GM12878 (cell line): Measurements from ENCODE around the gene CCDC137. TPM values are rescaled to one million over a fixed set of nuclear protein-coding genes. Genes with fewer than 3 reads are reported as not detected.
A peak's percentile ranks its signal among the peaks of the same experiment; 100 is the strongest.

Experiments
- ATAC-seq: fragments of 200-7000 bp; cut with Tn5 transposase; 3 replicates; pipeline ENCODE4 v1.9.1; 2020; ENCODE audit warnings: mild to moderate bottlenecking, moderate library complexity
- BruUV-seq: library from RNA; stranded (reverse); fragments of 400-500 nt; replicated peaks from 2 replicates; lab custom pipeline; 2021; lab: Mats Ljungman, UMichigan
- CTCF ChIA-PET: fragments of 300-600 bp; sonication (Branson Sonifier 250); formaldehyde crosslinking; extraction: SDS; loops from one replicate; lab custom pipeline; 2021; ENCODE audit warnings: inconsistent platforms; lab: Yijun Ruan, JAX
- POLR2A ChIA-PET: fragments of 350-600 bp; formaldehyde crosslinking; extraction: SDS; loops from one replicate; lab custom pipeline; 2021; ENCODE audit warnings: inconsistent platforms; lab: Charles Lee
- RAD21 ChIA-PET: fragments of 300-600 bp; sonication (Branson Sonifier 250); formaldehyde crosslinking; loops from one replicate; lab custom pipeline; 2023; ENCODE audit warnings: antibody characterized with exemption; ENCODE audit not compliant: unreplicated experiment; lab: Charles Lee
- SMC1A ChIA-PET: fragments of 300-600 bp; sonication (Branson Sonifier 250); formaldehyde crosslinking; loops from one replicate; lab custom pipeline; 2023; ENCODE audit not compliant: unreplicated experiment, uncharacterized antibody; lab: Charles Lee
- DNase-seq: peaks from one replicate; pipeline ENCODE4 v3.0.0-alpha.2; 2011; ENCODE audit warnings: low read depth, low spot score
- FAIRE-seq: peaks from 3 replicates; lab custom pipeline; 2011; peaks lifted over from hg19 to GRCh38; lab: Jason Lieb, UNC
- H2AFZ ChIP-seq: 2 replicates; pipeline ENCODE4 v1.6.0; 2011; ENCODE audit warnings: low read depth, low read length, control low read depth; ENCODE audit not compliant: control insufficient read depth
- H3K27ac ChIP-seq: 2 replicates; pipeline ENCODE4 v1.5.1; 2011; ENCODE audit warnings: control low read depth; ENCODE audit not compliant: control insufficient read depth, insufficient read depth
- H3K27me3 ChIP-seq, 2 experiments: replicated peaks in 1 of 2; 2 replicates each; pipeline versions ENCODE4 v1.6.0 to v1.6.1; 2011; ENCODE audit warnings: low read length in 1 of 2; ENCODE audit not compliant: control insufficient read depth in 2 of 2, insufficient read depth in 2 of 2
- H3K36me3 ChIP-seq, 2 experiments: 2 replicates each; pipeline ENCODE4 v1.5.1; 2011; ENCODE audit warnings: low read length in 1 of 2; ENCODE audit not compliant: control insufficient read depth in 2 of 2, insufficient read depth in 2 of 2
- H3K4me1 ChIP-seq: 2 replicates; pipeline ENCODE4 v1.6.1; 2011; ENCODE audit warnings: mild to moderate bottlenecking, low read length, moderate library complexity, mixed read lengths; ENCODE audit not compliant: control insufficient read depth, insufficient read depth
- H3K4me2 ChIP-seq: 2 replicates; pipeline ENCODE4 v1.6.0; 2011; ENCODE audit warnings: control low read depth; ENCODE audit not compliant: control insufficient read depth, insufficient read depth
- H3K4me3 ChIP-seq: fragments of 200-600 bp; sonication (generic); 2 replicates; pipeline ENCODE4 v1.5.1; 2016
- H3K79me2 ChIP-seq: 2 replicates; pipeline ENCODE4 v1.6.0; 2011; ENCODE audit warnings: low read length; ENCODE audit not compliant: control insufficient read depth, insufficient read depth
- H3K9ac ChIP-seq: 2 replicates; pipeline ENCODE4 v1.8.0; 2011; ENCODE audit warnings: low read length, control low read depth, mixed read lengths; ENCODE audit not compliant: control insufficient read depth, insufficient read depth
- H3K9me3 ChIP-seq: replicated peaks from 3 replicates; pipeline ENCODE4 v1.5.1; 2011; ENCODE audit warnings: mild to moderate bottlenecking, low read length; ENCODE audit not compliant: control insufficient read depth, insufficient read depth
- H4K20me1 ChIP-seq: 2 replicates; pipeline ENCODE4 v1.6.0; 2011; ENCODE audit not compliant: control insufficient read depth, insufficient read depth
- CBFB ChIP-seq: IDR thresholded peaks from 2 replicates; pipeline ENCODE4 v1.6.1; 2016; ENCODE audit warnings: antibody characterized with exemption, low read depth
- DPF2 ChIP-seq: fragments of 450-650 bp; IDR thresholded peaks from 2 replicates; pipeline ENCODE4 v1.6.1; 2017; ENCODE audit warnings: mild to moderate bottlenecking
- EGR1 ChIP-seq, 2 experiments: IDR thresholded peaks; 1 replicate in 1 of 2; 2 replicates in 1 of 2; pipeline ENCODE4 v1.6.1; 2011 to 2012; ENCODE audit warnings: low read depth in 2 of 2, low read length in 2 of 2, borderline replicate concordance in 1 of 2, mild to moderate bottlenecking in 1 of 2, moderate library complexity in 1 of 2
- GABPA ChIP-seq: IDR thresholded peaks from 2 replicates; pipeline ENCODE4 v1.6.1; 2014; ENCODE audit warnings: antibody characterized with exemption, low read depth, mild to moderate bottlenecking, inconsistent platforms
- IKZF2 ChIP-seq, 2 experiments: fragments of 450-650 bp; IDR thresholded peaks; 2 replicates each; pipeline ENCODE4 v1.6.1; 2017; ENCODE audit warnings: mild to moderate bottlenecking in 2 of 2, moderate library complexity in 2 of 2
- LARP7 ChIP-seq: fragments of 450-650 bp; IDR thresholded peaks from 2 replicates; pipeline ENCODE4 v1.6.1; 2017; ENCODE audit warnings: mild to moderate bottlenecking
- MYB ChIP-seq: fragments of 150-350 bp; IDR thresholded peaks from 2 replicates; pipeline ENCODE4 v1.6.1; 2014; ENCODE audit warnings: mild to moderate bottlenecking, low read depth, low read length, borderline replicate concordance
- NFYB ChIP-seq: IDR thresholded peaks from 2 replicates; pipeline ENCODE4 v1.6.1; 2011; ENCODE audit warnings: low read depth, mild to moderate bottlenecking, low read length, improper control_type of control experiment, moderate library complexity; ENCODE audit not compliant: insufficient read depth
- NR2C2 ChIP-seq: IDR thresholded peaks from 2 replicates; pipeline ENCODE4 v1.6.1; 2011; ENCODE audit warnings: borderline replicate concordance, low read depth; ENCODE audit not compliant: control insufficient read depth, insufficient read length
- NR2F1 ChIP-seq: fragments of 450-650 bp; conservative IDR thresholded peaks from 2 replicates; pipeline ENCODE4 v1.6.1; 2017; ENCODE audit warnings: mild to moderate bottlenecking
- POLR2AphosphoS2 ChIP-seq: IDR thresholded peaks from 2 replicates; pipeline ENCODE4 v1.6.1; 2011; ENCODE audit warnings: low read depth, mild to moderate bottlenecking, low read length, improper control_type of control experiment, moderate library complexity
- POLR2AphosphoS5 ChIP-seq: IDR thresholded peaks from 2 replicates; pipeline ENCODE4 v1.6.1; 2011; ENCODE audit warnings: mild to moderate bottlenecking, low read length, inconsistent platforms
- RFX5 ChIP-seq: IDR thresholded peaks from 2 replicates; pipeline ENCODE4 v1.6.1; 2011; ENCODE audit warnings: low read depth, low read length, improper control_type of control experiment
- SMAD1 ChIP-seq: fragments of 450-650 bp; IDR thresholded peaks from 2 replicates; pipeline ENCODE4 v1.6.1; 2018; ENCODE audit warnings: mild to moderate bottlenecking, low read depth; ENCODE audit not compliant: partially characterized antibody
- SPI1 ChIP-seq: IDR thresholded peaks from 2 replicates; pipeline ENCODE4 v1.6.1; 2011; ENCODE audit warnings: low read depth, mild to moderate bottlenecking, low read length, moderate library complexity, borderline replicate concordance; ENCODE audit not compliant: insufficient read depth
- SREBF2 ChIP-seq: IDR thresholded peaks from 2 replicates; pipeline ENCODE4 v1.6.1; 2012; ENCODE audit warnings: mild to moderate bottlenecking, low read length
- ZNF384 ChIP-seq: IDR thresholded peaks from 2 replicates; pipeline ENCODE4 v1.6.1; 2012; ENCODE audit warnings: low read depth, mild to moderate bottlenecking, low read length, improper control_type of control experiment, borderline replicate concordance
- WGBS: methylation state at CpG from one replicate; pipeline ENCODE4 v1.1.6; 2016; ENCODE audit warnings: low lambda C conversion rate; ENCODE audit not compliant: insufficient replicate concordance, insufficient coverage; ENCODE audit errors: missing lambda C conversion rate; 5-methylcytosine and 5-hydroxymethylcytosine counted together
- in situ Hi-C: fragments of 300-500 bp; cut with MboI; formaldehyde crosslinking; loops from 9 replicates; pipeline ENCODE4 v1.14.3; 2018; ENCODE audit warnings: mixed read lengths
- intact Hi-C: fragments of 100-400 bp; cut with micrococcal nuclease; formaldehyde crosslinking; loops from one replicate; pipeline ENCODE4 v1.14.2; 2022; ENCODE audit not compliant: unreplicated experiment
- polyA plus RNA-seq, 11 experiments: library from polyadenylated mRNA; depleted of rRNA in 4 of 11; unstranded in 6 of 11; stranded (reverse) in 5 of 11; fragments of >200 nt; fragmentation: Nextera tagmentation in 4 of 11; fragmentation: Illumina TruSeq in 1 of 11; extraction: Ambion mirVana in 4 of 11; extraction: Trizol in 1 of 11; gene quantifications; 1 replicate in 1 of 11; 2 replicates in 10 of 11; pipeline versions ENCODE4 v1.2.1 to v1.2.3, GENCODE V29; 2011 to 2016; ENCODE audit warnings: inconsistent platforms in 2 of 11, missing spikeins in 2 of 11, low read depth in 1 of 11
- total RNA-seq, 4 experiments: library from RNA; depleted of rRNA in 3 of 4; stranded (reverse); fragments of >200 nt in 3 of 4; fragmentation: Illumina TruSeq in 1 of 4; extraction: Trizol in 1 of 4; gene quantifications; 2 replicates each; pipeline versions ENCODE4 v1.2.1 to v1.2.3, GENCODE V29; 2013 to 2021
- TF ChIP-seq, protein P1 (sequence below): fragments of 450-650 bp; IDR thresholded peaks from 2 replicates; pipeline ENCODE4 v1.6.1; 2017; ENCODE audit warnings: mild to moderate bottlenecking, moderate library complexity
- TF ChIP-seq, protein P2 (sequence below): fragments of 450-650 bp; conservative IDR thresholded peaks from 2 replicates; pipeline ENCODE4 v1.6.1; 2017; ENCODE audit warnings: mild to moderate bottlenecking, moderate library complexity

The CCDC137 gene
- total and polyA plus RNA-seq, 10 of the 15 experiments (the other 5 are each of a cell fraction or from before 2014, with no cell fraction given), result 2.2 to 45.4 (median 22.1) TPM

DNA sequence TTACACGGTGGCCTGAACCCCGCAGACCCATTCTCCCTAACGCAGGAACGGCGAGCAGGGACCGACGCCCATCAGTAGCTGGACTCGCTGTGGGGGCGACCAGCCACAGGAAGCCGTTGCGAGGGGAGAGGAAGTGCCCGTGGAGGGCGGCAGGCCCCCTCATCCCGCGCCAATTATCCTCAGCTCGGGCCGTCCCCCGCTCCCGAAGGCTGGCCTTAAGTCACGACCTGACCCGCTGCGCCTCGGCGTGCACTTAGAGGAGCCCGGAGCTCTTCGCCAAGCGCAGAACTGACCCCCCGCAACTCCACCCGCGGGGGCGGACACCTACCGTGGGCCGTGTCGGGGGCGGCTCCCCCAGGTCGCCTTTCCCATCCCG, 16.7 kb downstream of the CCDC137 start:
- H3K79me2 ChIP-seq, result peaks cover 38% of the 10 kb centered on the region
- peak overlapping the region; percentile 8 for H2AFZ ChIP-seq
- in situ Hi-C loops (no loop called here), intact Hi-C loops (loop anchor here (2.0 kb wide), 1 partner anchor 20 kb away; the partner anchor contains the start of gene MRPL12)
- WGBS, result under 1% methylated on average over 31 of the region's 37 CpGs
- no TSS peak for BruUV-seq
- peak overlapping the region; percentile 72 for H3K4me2 ChIP-seq
- H3K4me3 ChIP-seq, result peak overlapping the region; percentile 75
- DNase-seq (no peak), FAIRE-seq (no peak), ATAC-seq (peak; percentile 38)
- H3K36me3 ChIP-seq, result peaks cover 0 to 10% of the 10 kb centered on the region in 2 experiments; a peak in 3 of 4 replicates
- peaks cover 8% of the 10 kb centered on the region; the same call in 1 of the 2 replicates for H4K20me1 ChIP-seq
- H3K27me3 ChIP-seq, result no peaks in the 10 kb centered on the region
- H3K9me3 ChIP-seq, result no peaks in the 10 kb centered on the region
- peak overlapping the region; percentile 36; the same call in 1 of the 2 replicates for H3K27ac ChIP-seq
- peak overlapping the region; percentile 74 for H3K9ac ChIP-seq
- ChIA-PET CTCF (interaction anchor here (0.8 to 1.5 kb wide), 6 partner anchors 8 to 151 kb away, joined by 3 to 5 read pairs (median 4); no protein-coding TSS in a partner anchor), POLR2A (interaction anchor here (0.5 to 4.0 kb wide), 8 partner anchors 16 to 132 kb away, joined by 3 to 32 read pairs (median 3); partner anchors contain the start of genes CCDC137 and MRPL12), SMC1A (interaction anchor here (1.1 kb wide), 1 partner anchor 30 kb away, joined by 3 read pairs; no protein-coding TSS in a partner anchor), RAD21 (interaction anchor here (0.7 to 1.9 kb wide), 6 partner anchors 17 to 244 kb away, joined by 3 to 6 read pairs (median 4); partner anchors contain the start of gene MRPL12)
- peaks cover 11% of the 10 kb centered on the region for H3K4me1 ChIP-seq
- TF ChIP-seq RFX5 (no peak), MYB (no peak), NR2F1 (no peak), EGR1 (IDR thresholded peaks at IDR 0.05; ENCODE audit: borderline replicate concordance in 1 of 2, low read depth in 2 of 2, low read length in 2 of 2) (peak in 1 of 2 experiments; percentile 62; a peak in 1 of 3 replicates), SPI1 (peak; percentile 54; the same call in 1 of the 2 replicates), SMAD1 (no peak), SREBF2 (no peak), POLR2AphosphoS5 (no peak), DPF2 (peak; percentile 30), CBFB (no peak), LARP7 (peak; percentile 67; the same call in 1 of the 2 replicates), ZNF384 (no peak), NFYB (no peak), GABPA (0 out of 2 replicates have a peak, but pooled peaks have one; percentile 17), POLR2AphosphoS2 (no peak), IKZF2 (IDR thresholded peaks at IDR 0.05) (no peak), NR2C2 (no peak)
- TF ChIP-seq, protein P1, sequence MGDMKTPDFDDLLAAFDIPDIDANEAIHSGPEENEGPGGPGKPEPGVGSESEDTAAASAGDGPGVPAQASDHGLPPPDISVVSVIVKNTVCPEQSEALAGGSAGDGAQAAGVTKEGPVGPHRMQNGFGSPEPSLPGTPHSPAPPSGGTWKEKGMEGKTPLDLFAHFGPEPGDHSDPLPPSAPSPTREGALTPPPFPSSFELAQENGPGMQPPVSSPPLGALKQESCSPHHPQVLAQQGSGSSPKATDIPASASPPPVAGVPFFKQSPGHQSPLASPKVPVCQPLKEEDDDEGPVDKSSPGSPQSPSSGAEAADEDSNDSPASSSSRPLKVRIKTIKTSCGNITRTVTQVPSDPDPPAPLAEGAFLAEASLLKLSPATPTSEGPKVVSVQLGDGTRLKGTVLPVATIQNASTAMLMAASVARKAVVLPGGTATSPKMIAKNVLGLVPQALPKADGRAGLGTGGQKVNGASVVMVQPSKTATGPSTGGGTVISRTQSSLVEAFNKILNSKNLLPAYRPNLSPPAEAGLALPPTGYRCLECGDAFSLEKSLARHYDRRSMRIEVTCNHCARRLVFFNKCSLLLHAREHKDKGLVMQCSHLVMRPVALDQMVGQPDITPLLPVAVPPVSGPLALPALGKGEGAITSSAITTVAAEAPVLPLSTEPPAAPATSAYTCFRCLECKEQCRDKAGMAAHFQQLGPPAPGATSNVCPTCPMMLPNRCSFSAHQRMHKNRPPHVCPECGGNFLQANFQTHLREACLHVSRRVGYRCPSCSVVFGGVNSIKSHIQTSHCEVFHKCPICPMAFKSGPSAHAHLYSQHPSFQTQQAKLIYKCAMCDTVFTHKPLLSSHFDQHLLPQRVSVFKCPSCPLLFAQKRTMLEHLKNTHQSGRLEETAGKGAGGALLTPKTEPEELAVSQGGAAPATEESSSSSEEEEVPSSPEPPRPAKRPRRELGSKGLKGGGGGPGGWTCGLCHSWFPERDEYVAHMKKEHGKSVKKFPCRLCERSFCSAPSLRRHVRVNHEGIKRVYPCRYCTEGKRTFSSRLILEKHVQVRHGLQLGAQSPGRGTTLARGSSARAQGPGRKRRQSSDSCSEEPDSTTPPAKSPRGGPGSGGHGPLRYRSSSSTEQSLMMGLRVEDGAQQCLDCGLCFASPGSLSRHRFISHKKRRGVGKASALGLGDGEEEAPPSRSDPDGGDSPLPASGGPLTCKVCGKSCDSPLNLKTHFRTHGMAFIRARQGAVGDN, result no peak
- TF ChIP-seq, protein P2, sequence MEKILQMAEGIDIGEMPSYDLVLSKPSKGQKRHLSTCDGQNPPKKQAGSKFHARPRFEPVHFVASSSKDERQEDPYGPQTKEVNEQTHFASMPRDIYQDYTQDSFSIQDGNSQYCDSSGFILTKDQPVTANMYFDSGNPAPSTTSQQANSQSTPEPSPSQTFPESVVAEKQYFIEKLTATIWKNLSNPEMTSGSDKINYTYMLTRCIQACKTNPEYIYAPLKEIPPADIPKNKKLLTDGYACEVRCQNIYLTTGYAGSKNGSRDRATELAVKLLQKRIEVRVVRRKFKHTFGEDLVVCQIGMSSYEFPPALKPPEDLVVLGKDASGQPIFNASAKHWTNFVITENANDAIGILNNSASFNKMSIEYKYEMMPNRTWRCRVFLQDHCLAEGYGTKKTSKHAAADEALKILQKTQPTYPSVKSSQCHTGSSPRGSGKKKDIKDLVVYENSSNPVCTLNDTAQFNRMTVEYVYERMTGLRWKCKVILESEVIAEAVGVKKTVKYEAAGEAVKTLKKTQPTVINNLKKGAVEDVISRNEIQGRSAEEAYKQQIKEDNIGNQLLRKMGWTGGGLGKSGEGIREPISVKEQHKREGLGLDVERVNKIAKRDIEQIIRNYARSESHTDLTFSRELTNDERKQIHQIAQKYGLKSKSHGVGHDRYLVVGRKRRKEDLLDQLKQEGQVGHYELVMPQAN, result peak; percentile 52; the same call in 1 of the 2 replicates
